ENCODE data around the gene MKKS.
"Not testable (repeated sequence)": the region's sequence is repeated elsewhere in the genome, so short reads cannot be mapped to it uniquely, and the experiment has no call there.

The MKKS gene

GRCh38 chr20:10423735-10424134, 10.3 kb downstream of the MKKS start:
- no peak overlapping the region for H3K4me3 ChIP-seq (replicated peaks; ENCODE audit: low read depth, low read length)
- no peak for DNase-seq (ENCODE audit: extremely low read depth, low read depth)
- TF ChIP-seq, protein P1, sequence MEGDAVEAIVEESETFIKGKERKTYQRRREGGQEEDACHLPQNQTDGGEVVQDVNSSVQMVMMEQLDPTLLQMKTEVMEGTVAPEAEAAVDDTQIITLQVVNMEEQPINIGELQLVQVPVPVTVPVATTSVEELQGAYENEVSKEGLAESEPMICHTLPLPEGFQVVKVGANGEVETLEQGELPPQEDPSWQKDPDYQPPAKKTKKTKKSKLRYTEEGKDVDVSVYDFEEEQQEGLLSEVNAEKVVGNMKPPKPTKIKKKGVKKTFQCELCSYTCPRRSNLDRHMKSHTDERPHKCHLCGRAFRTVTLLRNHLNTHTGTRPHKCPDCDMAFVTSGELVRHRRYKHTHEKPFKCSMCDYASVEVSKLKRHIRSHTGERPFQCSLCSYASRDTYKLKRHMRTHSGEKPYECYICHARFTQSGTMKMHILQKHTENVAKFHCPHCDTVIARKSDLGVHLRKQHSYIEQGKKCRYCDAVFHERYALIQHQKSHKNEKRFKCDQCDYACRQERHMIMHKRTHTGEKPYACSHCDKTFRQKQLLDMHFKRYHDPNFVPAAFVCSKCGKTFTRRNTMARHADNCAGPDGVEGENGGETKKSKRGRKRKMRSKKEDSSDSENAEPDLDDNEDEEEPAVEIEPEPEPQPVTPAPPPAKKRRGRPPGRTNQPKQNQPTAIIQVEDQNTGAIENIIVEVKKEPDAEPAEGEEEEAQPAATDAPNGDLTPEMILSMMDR (IDR thresholded peaks at IDR 0.05; ENCODE audit: low read depth, low read length, missing control alignments) = no peak

DNA sequence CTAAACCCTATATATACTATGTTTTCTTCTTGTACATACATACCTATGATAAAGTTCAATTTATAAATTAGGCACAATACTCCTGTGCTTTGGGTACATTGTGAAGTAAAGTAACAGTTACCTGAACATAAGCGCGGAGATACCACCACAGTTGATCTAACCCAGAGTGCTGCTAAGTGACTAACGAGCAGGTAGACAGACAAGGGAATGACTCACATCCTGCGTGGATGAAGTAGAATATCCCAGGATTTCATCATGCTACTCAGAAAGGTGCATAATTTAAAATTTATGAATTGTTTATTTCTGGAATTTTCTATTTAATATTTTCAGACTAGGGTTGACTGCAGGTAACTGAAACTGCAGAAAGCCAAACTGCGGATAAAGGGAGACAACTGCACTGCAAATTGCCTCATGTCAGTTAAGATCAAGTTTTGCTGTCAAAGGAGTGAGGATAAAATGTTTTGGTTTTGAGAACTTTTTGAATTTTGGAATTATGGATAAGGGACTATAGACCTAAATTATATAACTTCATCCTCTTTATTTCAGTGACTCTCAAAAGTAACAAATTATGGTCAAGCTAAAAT, 14.4 kb downstream of the MKKS start:
- no peak for DNase-seq (ENCODE audit: extremely low read depth, low read depth)
- TF ChIP-seq, protein P1 (IDR thresholded peaks at IDR 0.05; ENCODE audit: low read depth, low read length, missing control alignments) = no peak
- H3K4me3 ChIP-seq (replicated peaks; ENCODE audit: low read depth, low read length) = no peak overlapping the region

DNA sequence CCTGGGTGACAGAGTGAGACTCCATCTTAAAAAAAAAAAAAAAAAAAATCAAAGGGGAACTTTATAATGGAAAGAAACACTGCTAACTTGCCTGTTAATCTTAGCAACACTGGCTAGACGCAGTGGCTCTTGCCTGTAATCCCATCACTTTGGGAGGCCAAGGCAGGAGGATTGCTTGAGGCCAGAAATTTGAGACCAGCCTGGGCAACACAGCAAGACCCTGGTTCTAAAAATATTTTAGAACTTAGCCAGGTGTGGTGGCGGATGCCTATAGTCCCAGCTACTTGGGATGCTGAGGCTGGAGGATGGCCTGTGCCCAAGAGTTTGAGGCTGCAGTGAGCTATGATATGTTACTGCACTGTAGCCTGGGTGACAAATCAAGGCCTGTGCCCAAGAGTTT, 16.8 kb downstream of the MKKS start:
- DNase-seq (ENCODE audit: extremely low read depth, low read depth); H3K4me3 ChIP-seq (replicated peaks; ENCODE audit: low read depth, low read length): not testable (repeated sequence)

DNA sequence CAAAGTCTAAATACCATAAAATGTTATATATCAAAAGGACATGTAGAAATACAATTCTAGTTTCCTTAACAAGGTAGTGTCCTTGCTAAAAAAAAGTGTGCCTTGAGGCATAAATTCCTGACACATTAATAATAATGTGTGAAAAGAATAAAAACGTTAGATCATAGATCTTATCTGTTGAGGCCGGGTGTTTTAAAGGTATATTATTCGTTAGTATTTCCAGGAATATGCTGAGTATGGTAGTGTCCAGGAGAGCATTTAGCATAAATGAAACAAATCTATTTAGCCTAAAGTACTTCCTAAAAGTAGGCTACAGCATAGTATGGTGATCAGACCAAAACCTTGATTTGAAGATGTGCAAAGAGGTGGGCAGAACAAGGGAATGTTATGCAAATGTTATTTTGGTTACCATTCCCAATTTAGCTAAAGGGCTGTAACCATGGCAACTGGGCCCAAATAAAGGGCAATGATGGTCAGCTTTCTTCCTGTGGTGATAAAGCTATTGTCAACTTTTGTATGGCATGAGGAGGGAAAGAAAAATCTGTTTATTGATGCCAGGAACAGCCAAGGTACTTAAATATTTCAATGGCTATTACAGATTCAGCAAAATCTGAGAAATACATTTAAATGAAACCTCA, 18.9 kb downstream of the MKKS start:
- TF ChIP-seq, protein P1 (IDR thresholded peaks at IDR 0.05; ENCODE audit: low read depth, low read length, missing control alignments) = no peak
- H3K4me3 ChIP-seq (replicated peaks; ENCODE audit: low read depth, low read length) = no peak overlapping the region
- no peak for DNase-seq (ENCODE audit: extremely low read depth, low read depth)

DNA sequence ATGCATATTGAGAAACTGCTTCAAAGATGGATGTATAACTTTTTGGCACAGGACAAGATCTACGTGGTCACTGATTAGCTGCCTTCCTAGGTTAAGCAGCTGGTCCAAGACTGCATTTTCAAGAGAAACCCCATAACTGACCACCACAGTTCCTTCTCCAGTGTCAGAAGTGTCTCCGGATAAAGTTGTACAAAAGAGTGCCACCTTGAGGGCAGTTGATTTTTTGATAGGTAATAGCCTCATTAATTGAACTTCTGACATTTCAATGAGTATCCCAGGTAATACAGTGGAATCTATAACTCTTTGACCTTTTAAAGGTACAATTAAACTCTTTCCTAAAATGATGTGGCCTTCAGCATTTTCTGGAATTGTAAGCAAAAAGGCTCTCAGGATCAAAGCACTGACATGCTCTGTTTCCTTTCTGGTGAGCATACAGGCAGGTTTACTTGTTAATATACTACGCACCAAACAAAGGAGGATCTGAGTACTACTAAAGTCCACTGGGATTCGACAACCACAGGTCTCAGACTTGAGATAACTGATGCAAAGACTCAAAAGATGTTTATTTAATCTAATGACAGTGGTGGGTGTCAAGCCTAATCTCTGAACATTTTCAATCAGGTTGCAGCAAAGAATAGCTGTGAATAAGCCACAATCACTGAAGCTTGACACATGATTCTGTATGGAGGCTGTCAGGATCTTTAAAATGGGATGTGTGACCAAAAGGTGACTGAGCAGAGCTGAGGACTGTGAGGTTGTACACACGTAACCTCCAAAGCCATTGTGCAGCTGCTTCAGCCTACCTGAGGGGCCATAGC, 21.2 kb downstream of the MKKS start:
- DNase-seq (ENCODE audit: extremely low read depth, low read depth) = no peak
- H3K4me3 ChIP-seq (replicated peaks; ENCODE audit: low read depth, low read length) = no peak overlapping the region
- TF ChIP-seq, protein P1 (IDR thresholded peaks at IDR 0.05; ENCODE audit: low read depth, low read length, missing control alignments) = no peak

- DNase-seq (ENCODE audit: extremely low read depth, low read depth) = no peak
- TF ChIP-seq, protein P1 (IDR thresholded peaks at IDR 0.05; ENCODE audit: low read depth, low read length, missing control alignments) = no peak
- H3K4me3 ChIP-seq (replicated peaks; ENCODE audit: low read depth, low read length) = no peak overlapping the region
Observed at GRCh38 chr20:10411673-10412072, 22.3 kb downstream of the MKKS start.

- DNase-seq (ENCODE audit: extremely low read depth, low read depth) = no peak
- no peak overlapping the region for H3K4me3 ChIP-seq (replicated peaks; ENCODE audit: low read depth, low read length)
- TF ChIP-seq, protein P1 (IDR thresholded peaks at IDR 0.05; ENCODE audit: low read depth, low read length, missing control alignments) = no peak
Observed at GRCh38 chr20:10408108-10408813, 25.8 kb downstream of the MKKS start.

Measured in HFF-Myc (cell line).